Neural cell (in vitro differentiated cells): Measurements from ENCODE around the gene GMDS. TPM values are rescaled to one million over a fixed set of nuclear protein-coding genes. Genes with fewer than 3 reads are reported as not detected.
"Not testable (repeated sequence)": the region's sequence is repeated elsewhere in the genome, so short reads cannot be mapped to it uniquely, and the experiment has no call there.

Source experiments
- H2AFZ ChIP-seq: fragments of 200-600, 300-800 bp; sonication (generic), shearing (Covaris generic); 2 replicates; pipeline ENCODE4 v1.6.0; 2014; ENCODE audit warnings: low read depth, mild to moderate bottlenecking, antibody characterized with exemption, low read length, moderate library complexity
- H3F3A ChIP-seq: fragments of 200-600 bp; shearing (Covaris generic); 2 replicates; pipeline ENCODE4 v1.6.1; 2016; ENCODE audit warnings: mild to moderate bottlenecking, moderate library complexity, mixed read lengths, antibody characterized with exemption, low read length; ENCODE audit not compliant: insufficient read depth, poor library complexity, severe bottlenecking
- H3K27ac ChIP-seq: fragments of 200-600, 300-800 bp; sonication (generic), shearing (Covaris generic); 2 replicates; pipeline ENCODE4 v1.5.1; 2014; ENCODE audit warnings: mild to moderate bottlenecking, low read length, moderate library complexity
- H3K27me3 ChIP-seq: fragments of 300-800, 200-600 bp; sonication (generic), shearing (Covaris generic); 2 replicates; pipeline ENCODE4 v1.6.0; 2014; ENCODE audit warnings: mild to moderate bottlenecking, low read depth, low read length, moderate library complexity; ENCODE audit not compliant: insufficient read depth
- H3K36me3 ChIP-seq: fragments of 300-800, 200-600 bp; sonication (generic), shearing (Covaris generic); 2 replicates; pipeline ENCODE4 v1.5.1; 2014; ENCODE audit warnings: mild to moderate bottlenecking, antibody characterized with exemption, low read length, moderate library complexity; ENCODE audit not compliant: insufficient read depth
- H3K4me2 ChIP-seq: fragments of 300-800, 200-600 bp; sonication (generic), shearing (Covaris generic); 2 replicates; pipeline ENCODE4 v1.6.0; 2014; ENCODE audit warnings: mild to moderate bottlenecking, low read length
- H3K4me3 ChIP-seq: fragments of 300-800, 200-600 bp; sonication (generic), shearing (Covaris generic); 2 replicates; pipeline ENCODE4 v1.5.1; 2014; ENCODE audit warnings: mild to moderate bottlenecking, low read length, moderate library complexity
- H3K79me2 ChIP-seq: fragments of 200-600 bp; shearing (Covaris generic); replicated peaks from 2 replicates; pipeline ENCODE4 v1.6.0; 2014; ENCODE audit warnings: mild to moderate bottlenecking, low read length, moderate library complexity; ENCODE audit not compliant: insufficient read depth
- H3K9ac ChIP-seq: fragments of 300-800, 200-600 bp; sonication (generic), shearing (Covaris generic); 2 replicates; pipeline ENCODE4 v1.6.1; 2016; ENCODE audit warnings: mild to moderate bottlenecking, low read length, mixed read lengths
- H3K9me2 ChIP-seq: fragments of 200-600 bp; shearing (Covaris generic); 2 replicates; pipeline ENCODE4 v1.6.1; 2016; ENCODE audit warnings: mild to moderate bottlenecking, low read length, mixed read lengths; ENCODE audit not compliant: insufficient read depth
- H3K9me3 ChIP-seq: fragments of 200-600, 300-800 bp; sonication (generic), shearing (Covaris generic); 2 replicates; pipeline ENCODE4 v1.6.1; 2016; ENCODE audit warnings: mild to moderate bottlenecking, mixed run types, low read length, moderate library complexity, mixed read lengths
- H4K20me1 ChIP-seq: fragments of 200-600 bp; shearing (Covaris generic); 2 replicates; pipeline ENCODE4 v1.6.1; 2016; ENCODE audit warnings: mild to moderate bottlenecking, mixed run types; ENCODE audit not compliant: insufficient read depth
- EP300 ChIP-seq: fragments of 450-650 bp; conservative IDR thresholded peaks from 2 replicates; pipeline ENCODE4 v1.6.1; 2014; ENCODE audit warnings: antibody characterized with exemption, mild to moderate bottlenecking, moderate library complexity; ENCODE audit not compliant: poor library complexity, severe bottlenecking
- EZH2 ChIP-seq: fragments of 200-600, 300-800 bp; shearing (Covaris generic), sonication (generic); IDR thresholded peaks from 2 replicates; pipeline ENCODE4 v1.6.1; 2014; ENCODE audit warnings: antibody characterized with exemption, low read length, borderline replicate concordance, mild to moderate bottlenecking; ENCODE audit not compliant: insufficient read depth, poor library complexity, severe bottlenecking
- MXI1 ChIP-seq: fragments of 450-650 bp; conservative IDR thresholded peaks from 2 replicates; pipeline ENCODE4 v1.6.1; 2014; ENCODE audit warnings: antibody characterized with exemption, mild to moderate bottlenecking; ENCODE audit not compliant: poor library complexity, severe bottlenecking
- POLR2AphosphoS5 ChIP-seq: IDR thresholded peaks from 2 replicates; pipeline ENCODE4 v1.6.1; 2012
- RAD21 ChIP-seq: fragments of 450-650 bp; conservative IDR thresholded peaks from 2 replicates; pipeline ENCODE4 v1.6.1; 2014; ENCODE audit warnings: antibody characterized with exemption, mild to moderate bottlenecking, moderate library complexity
- SMC3 ChIP-seq: fragments of 450-650 bp; conservative IDR thresholded peaks from 2 replicates; pipeline ENCODE4 v1.6.1; 2014; ENCODE audit warnings: antibody characterized with exemption, mild to moderate bottlenecking, moderate library complexity; ENCODE audit not compliant: poor library complexity
- TAF1 ChIP-seq: IDR thresholded peaks from 2 replicates; pipeline ENCODE4 v1.6.1; 2012; ENCODE audit warnings: low read depth
- polyA plus RNA-seq: library from polyadenylated mRNA; depleted of rRNA; stranded (reverse); fragments of >200 nt; gene quantifications from 2 replicates; pipeline ENCODE4 v1.2.3, GENCODE V29; 2014
- TF ChIP-seq, protein P1 (sequence below): fragments of 450-650 bp; IDR thresholded peaks from 2 replicates; pipeline ENCODE4 v1.5.1; 2014; ENCODE audit warnings: antibody characterized with exemption, mild to moderate bottlenecking, moderate library complexity; ENCODE audit not compliant: poor library complexity, severe bottlenecking
- TF ChIP-seq, protein P2 (sequence below): IDR thresholded peaks from 2 replicates; pipeline ENCODE4 v1.6.1; 2012; ENCODE audit warnings: borderline replicate concordance

GMDS gene
- polyA plus RNA-seq, 1 donor from 2014 or later: 11.4 TPM

DNA sequence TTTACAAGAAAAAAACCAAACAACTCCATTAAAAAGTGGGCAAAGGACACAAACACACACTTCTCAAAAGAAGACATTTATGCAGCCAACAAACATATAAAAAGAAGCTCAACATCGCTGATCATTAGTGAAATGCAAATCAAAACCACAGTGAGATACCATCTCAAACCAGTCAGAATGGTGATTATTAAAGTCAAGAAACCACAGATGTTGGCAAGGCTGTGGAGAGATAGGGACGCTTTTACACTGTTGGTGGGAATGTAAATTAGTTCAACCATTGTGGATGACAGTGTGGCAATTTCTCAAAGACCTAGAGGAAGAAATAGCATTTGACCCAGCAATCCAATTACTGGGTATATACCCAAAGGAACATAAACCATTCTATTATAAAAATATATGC lies 554.7 kb downstream of the GMDS start:
- not testable (repeated sequence) for H3K9me2 ChIP-seq, H2AFZ ChIP-seq, H3K9me3 ChIP-seq, H4K20me1 ChIP-seq, H3K27ac ChIP-seq, H3K9ac ChIP-seq, H3K4me3 ChIP-seq, H3K4me2 ChIP-seq, H3K27me3 ChIP-seq, H3F3A ChIP-seq, H3K36me3 ChIP-seq, H3K79me2 ChIP-seq

DNA sequence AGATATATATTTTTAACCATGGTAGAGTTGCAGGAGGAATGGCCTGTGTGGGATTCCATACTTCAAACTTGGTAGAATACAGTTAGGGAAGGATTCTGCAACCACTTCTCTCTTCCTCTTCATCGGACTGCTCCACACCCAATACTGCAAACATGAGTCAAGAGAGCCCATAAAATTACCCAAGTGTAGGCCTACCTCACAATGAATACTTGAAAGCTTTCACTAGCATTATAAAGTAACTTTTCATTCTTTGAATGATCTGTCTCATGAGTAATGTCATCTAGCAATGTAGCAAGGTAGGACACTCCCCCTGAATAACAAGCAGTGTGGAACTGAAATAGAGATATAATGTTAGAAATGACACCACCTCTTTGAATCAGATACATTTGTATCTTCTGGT lies 556.3 kb downstream of the GMDS start:
- TF ChIP-seq POLR2AphosphoS5: no peak
- TF ChIP-seq RAD21: no peak
- no peak for TF ChIP-seq MXI1
- TF ChIP-seq, protein P1, sequence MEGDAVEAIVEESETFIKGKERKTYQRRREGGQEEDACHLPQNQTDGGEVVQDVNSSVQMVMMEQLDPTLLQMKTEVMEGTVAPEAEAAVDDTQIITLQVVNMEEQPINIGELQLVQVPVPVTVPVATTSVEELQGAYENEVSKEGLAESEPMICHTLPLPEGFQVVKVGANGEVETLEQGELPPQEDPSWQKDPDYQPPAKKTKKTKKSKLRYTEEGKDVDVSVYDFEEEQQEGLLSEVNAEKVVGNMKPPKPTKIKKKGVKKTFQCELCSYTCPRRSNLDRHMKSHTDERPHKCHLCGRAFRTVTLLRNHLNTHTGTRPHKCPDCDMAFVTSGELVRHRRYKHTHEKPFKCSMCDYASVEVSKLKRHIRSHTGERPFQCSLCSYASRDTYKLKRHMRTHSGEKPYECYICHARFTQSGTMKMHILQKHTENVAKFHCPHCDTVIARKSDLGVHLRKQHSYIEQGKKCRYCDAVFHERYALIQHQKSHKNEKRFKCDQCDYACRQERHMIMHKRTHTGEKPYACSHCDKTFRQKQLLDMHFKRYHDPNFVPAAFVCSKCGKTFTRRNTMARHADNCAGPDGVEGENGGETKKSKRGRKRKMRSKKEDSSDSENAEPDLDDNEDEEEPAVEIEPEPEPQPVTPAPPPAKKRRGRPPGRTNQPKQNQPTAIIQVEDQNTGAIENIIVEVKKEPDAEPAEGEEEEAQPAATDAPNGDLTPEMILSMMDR: no peak
- no peak for TF ChIP-seq EZH2
- TF ChIP-seq, protein P2, sequence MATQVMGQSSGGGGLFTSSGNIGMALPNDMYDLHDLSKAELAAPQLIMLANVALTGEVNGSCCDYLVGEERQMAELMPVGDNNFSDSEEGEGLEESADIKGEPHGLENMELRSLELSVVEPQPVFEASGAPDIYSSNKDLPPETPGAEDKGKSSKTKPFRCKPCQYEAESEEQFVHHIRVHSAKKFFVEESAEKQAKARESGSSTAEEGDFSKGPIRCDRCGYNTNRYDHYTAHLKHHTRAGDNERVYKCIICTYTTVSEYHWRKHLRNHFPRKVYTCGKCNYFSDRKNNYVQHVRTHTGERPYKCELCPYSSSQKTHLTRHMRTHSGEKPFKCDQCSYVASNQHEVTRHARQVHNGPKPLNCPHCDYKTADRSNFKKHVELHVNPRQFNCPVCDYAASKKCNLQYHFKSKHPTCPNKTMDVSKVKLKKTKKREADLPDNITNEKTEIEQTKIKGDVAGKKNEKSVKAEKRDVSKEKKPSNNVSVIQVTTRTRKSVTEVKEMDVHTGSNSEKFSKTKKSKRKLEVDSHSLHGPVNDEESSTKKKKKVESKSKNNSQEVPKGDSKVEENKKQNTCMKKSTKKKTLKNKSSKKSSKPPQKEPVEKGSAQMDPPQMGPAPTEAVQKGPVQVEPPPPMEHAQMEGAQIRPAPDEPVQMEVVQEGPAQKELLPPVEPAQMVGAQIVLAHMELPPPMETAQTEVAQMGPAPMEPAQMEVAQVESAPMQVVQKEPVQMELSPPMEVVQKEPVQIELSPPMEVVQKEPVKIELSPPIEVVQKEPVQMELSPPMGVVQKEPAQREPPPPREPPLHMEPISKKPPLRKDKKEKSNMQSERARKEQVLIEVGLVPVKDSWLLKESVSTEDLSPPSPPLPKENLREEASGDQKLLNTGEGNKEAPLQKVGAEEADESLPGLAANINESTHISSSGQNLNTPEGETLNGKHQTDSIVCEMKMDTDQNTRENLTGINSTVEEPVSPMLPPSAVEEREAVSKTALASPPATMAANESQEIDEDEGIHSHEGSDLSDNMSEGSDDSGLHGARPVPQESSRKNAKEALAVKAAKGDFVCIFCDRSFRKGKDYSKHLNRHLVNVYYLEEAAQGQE: no peak
- TF ChIP-seq EP300: no peak
- no peak for TF ChIP-seq SMC3
- no peak for TF ChIP-seq TAF1
- no peaks in the 10 kb centered on the region for H3K27me3 ChIP-seq
- no peaks in the 10 kb centered on the region for H3K79me2 ChIP-seq
- H3K9ac ChIP-seq: no peak overlapping the region
- H3K36me3 ChIP-seq: no peaks in the 10 kb centered on the region
- no peaks in the 10 kb centered on the region for H4K20me1 ChIP-seq
- H2AFZ ChIP-seq: no peak overlapping the region
- no peaks in the 10 kb centered on the region for H3K9me3 ChIP-seq
- H3K4me2 ChIP-seq: no peak overlapping the region
- no peak overlapping the region for H3K27ac ChIP-seq
- no peaks in the 10 kb centered on the region for H3F3A ChIP-seq
- H3K9me2 ChIP-seq: no peaks in the 10 kb centered on the region
- H3K4me3 ChIP-seq: no peak overlapping the region

DNA sequence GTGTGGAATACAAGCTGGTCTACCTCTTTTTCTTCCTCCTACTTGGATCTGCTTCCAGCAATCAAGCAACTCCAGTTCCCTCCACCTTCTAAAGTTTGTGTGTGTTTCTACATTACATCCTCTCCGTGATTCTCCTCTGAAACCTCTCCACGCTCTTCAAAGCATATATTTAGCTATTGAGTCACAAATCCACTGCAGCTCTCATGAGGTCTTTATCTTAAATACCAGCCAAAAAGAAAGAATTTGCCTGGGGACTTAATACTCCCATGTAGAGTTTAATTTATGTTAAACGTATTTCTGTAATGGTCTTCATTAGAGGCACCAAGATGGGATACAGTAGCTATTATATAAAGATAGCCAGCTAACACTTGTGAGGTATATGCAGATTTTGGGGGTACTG lies 557.0 kb downstream of the GMDS start:
- Histone ChIP-seq H3F3A (no peaks in the 10 kb centered on the region), H3K9ac (no peak overlapping the region)
- TF ChIP-seq TAF1: no peak
- TF ChIP-seq, protein P2: no peak
- TF ChIP-seq, protein P1: no peak

More for the DNA sequence above, 557.0 kb downstream of the GMDS start:
- Histone ChIP-seq H3K9me3 (no peaks in the 10 kb centered on the region), H3K36me3 (no peaks in the 10 kb centered on the region), H3K4me2 (no peak overlapping the region), H3K9me2 (no peaks in the 10 kb centered on the region), H3K27me3 (no peaks in the 10 kb centered on the region), H3K79me2 (no peaks in the 10 kb centered on the region), H3K4me3 (no peak overlapping the region), H2AFZ (no peak overlapping the region), H4K20me1 (no peaks in the 10 kb centered on the region), H3K27ac (no peak overlapping the region)
